HepG2 (cell line): Measurements from ENCODE around the gene PLEKHO1. TPM values are rescaled to one million over a fixed set of nuclear protein-coding genes. Genes with fewer than 3 reads are reported as not detected.
A peak's percentile ranks its signal among the peaks of the same experiment; 100 is the strongest.

Experiments used
- ATAC-seq: fragments of 200-7000 bp; cut with Tn5 transposase; 3 replicates; pipeline ENCODE4 v1.9.1; 2020; ENCODE audit warnings: mild to moderate bottlenecking, moderate library complexity
- BruUV-seq: library from RNA; stranded (reverse); fragments of 400-500 nt; replicated peaks from 2 replicates; lab custom pipeline; 2021; lab: Mats Ljungman, UMichigan
- CTCF ChIA-PET: fragments of 300-600 bp; formaldehyde crosslinking; extraction: SDS; loops from one replicate; lab custom pipeline; 2021; ENCODE audit warnings: low total read pairs, inconsistent platforms, low intra/inter-chr PET ratio; lab: Yijun Ruan, JAX
- POLR2A ChIA-PET: fragments of 350-600 bp; sonication (Branson Sonifier 250); formaldehyde crosslinking; loops from one replicate; lab custom pipeline; 2020; ENCODE audit warnings: antibody characterized with exemption, inconsistent platforms; lab: Yijun Ruan, JAX
- DNase-seq: peaks from one replicate; pipeline ENCODE4 v3.0.0-alpha.2; 2015; ENCODE audit warnings: low spot score
- FAIRE-seq: peaks from 3 replicates; lab custom pipeline; 2011; peaks lifted over from hg19 to GRCh38; lab: Jason Lieb, UNC
- H2AFZ ChIP-seq: one replicate; pipeline ENCODE4 v1.6.1; 2011; ENCODE audit warnings: low read length, inconsistent platforms
- H3K27ac ChIP-seq: fragments of 300-600 bp; 3 replicates; pipeline ENCODE4 v1.8.0; 2011; ENCODE audit warnings: mixed run types, mild to moderate bottlenecking, mixed read lengths, low read length, inconsistent platforms; ENCODE audit not compliant: insufficient read depth; ENCODE audit errors: extremely low read length
- H3K27me3 ChIP-seq, 2 experiments: fragments of 200-600 bp in 1 of 2; 2 replicates in 1 of 2; 3 replicates in 1 of 2; pipeline versions ENCODE4 v1.6.0 to v1.8.0; 2011; ENCODE audit warnings: low read length in 2 of 2, mild to moderate bottlenecking in 2 of 2, moderate library complexity in 2 of 2, inconsistent platforms in 1 of 2; ENCODE audit not compliant: insufficient read depth in 2 of 2, control insufficient read depth in 1 of 2
- H3K36me3 ChIP-seq, 2 experiments: fragments of 200-600 bp in 1 of 2; replicated peaks in 1 of 2; 2 replicates in 1 of 2; 3 replicates in 1 of 2; pipeline versions ENCODE4 v1.5.1 to v1.8.0; 2011; ENCODE audit warnings: low read length in 2 of 2, inconsistent platforms in 1 of 2; ENCODE audit not compliant: insufficient read depth in 2 of 2, control insufficient read depth in 1 of 2
- H3K4me1 ChIP-seq: 2 replicates; pipeline ENCODE4 v1.5.1; 2012; ENCODE audit warnings: low read length, inconsistent platforms; ENCODE audit not compliant: insufficient read depth
- H3K4me2 ChIP-seq: 2 replicates; pipeline ENCODE4 v1.6.0; 2011; ENCODE audit warnings: low read depth, low read length, inconsistent platforms
- H3K4me3 ChIP-seq, 3 experiments: fragments of 200-600 bp in 1 of 3; sonication (generic), shearing (Covaris generic) in 1 of 3; replicated peaks in 1 of 3; 2 replicates each; pipeline ENCODE4 v1.5.1; 2011 to 2016; ENCODE audit warnings: low read length in 3 of 3, inconsistent platforms in 2 of 3, low read depth in 2 of 3, mild to moderate bottlenecking in 2 of 3, control low read depth in 1 of 3, mixed read lengths in 1 of 3; ENCODE audit not compliant: insufficient read depth in 1 of 3
- H3K79me2 ChIP-seq: one replicate; pipeline ENCODE4 v1.6.1; 2011; ENCODE audit warnings: low read length, inconsistent platforms; ENCODE audit not compliant: insufficient read depth
- H3K9ac ChIP-seq: 2 replicates; pipeline ENCODE4 v1.6.0; 2011; ENCODE audit warnings: mild to moderate bottlenecking, low read depth, low read length, inconsistent platforms; ENCODE audit not compliant: insufficient read depth
- H3K9me3 ChIP-seq: 2 replicates; pipeline ENCODE4 v1.5.1; 2012; ENCODE audit warnings: mild to moderate bottlenecking, low read length
- H4K20me1 ChIP-seq: 2 replicates; pipeline ENCODE4 v1.6.0; 2011; ENCODE audit warnings: inconsistent platforms, mild to moderate bottlenecking, low read length, moderate library complexity; ENCODE audit not compliant: insufficient read depth
- AGO1 ChIP-seq: fragments of 200-400 bp; formaldehyde crosslinking; IDR thresholded peaks from 2 replicates; pipeline ENCODE4 v1.6.1; 2017; ENCODE audit warnings: mild to moderate bottlenecking, low read depth, low read length, moderate library complexity; ENCODE audit not compliant: poor library complexity, severe bottlenecking
- BRD4 ChIP-seq: sonication (generic); formaldehyde crosslinking; IDR thresholded peaks from 2 replicates; pipeline ENCODE4 v1.4.0; 2020; ENCODE audit warnings: missing genetic modification reagents
- FOXA1 ChIP-seq, 2 experiments: fragments of 450-650 bp in 1 of 2; sonication (generic) in 1 of 2; formaldehyde crosslinking in 1 of 2; IDR thresholded peaks; 2 replicates each; pipeline versions ENCODE4 v1.4.0 to v1.6.1; 2016 to 2020; ENCODE audit warnings: missing genetic modification reagents in 1 of 2
- GATAD1 ChIP-seq: IDR thresholded peaks from 2 replicates; pipeline ENCODE4 v1.6.1; 2016; ENCODE audit warnings: missing genetic modification reagents, missing compliant biosample characterization
- IKZF4 ChIP-seq: sonication (generic); formaldehyde crosslinking; IDR thresholded peaks from 2 replicates; pipeline ENCODE4 v1.5.1; 2020; ENCODE audit warnings: borderline replicate concordance, mild to moderate bottlenecking, low read depth, missing genetic modification reagents; ENCODE audit errors: not compliant biosample characterization
- LRRFIP1 ChIP-seq: sonication (generic); formaldehyde crosslinking; conservative IDR thresholded peaks from 2 replicates; pipeline ENCODE4 v1.4.0; 2020; ENCODE audit warnings: missing genetic modification reagents
- PRDM4 ChIP-seq: sonication (generic); formaldehyde crosslinking; IDR thresholded peaks from 2 replicates; pipeline ENCODE4 v1.9.0; 2021; ENCODE audit warnings: missing genetic modification reagents, borderline replicate concordance
- RAD51 ChIP-seq: fragments of 450-650 bp; IDR thresholded peaks from 2 replicates; pipeline ENCODE4 v1.6.1; 2016; ENCODE audit warnings: borderline replicate concordance
- SMYD3 ChIP-seq: sonication (generic); formaldehyde crosslinking; IDR thresholded peaks from 2 replicates; pipeline ENCODE4 v1.8.1; 2023; ENCODE audit warnings: mild to moderate bottlenecking, missing genetic modification reagents
- SNRNP70 ChIP-seq: fragments of 200-400 bp; formaldehyde crosslinking; IDR thresholded peaks from 2 replicates; pipeline ENCODE4 v1.6.1; 2017; ENCODE audit warnings: mild to moderate bottlenecking, low read depth, low read length, moderate library complexity
- ZNF772 ChIP-seq: sonication (generic); formaldehyde crosslinking; IDR thresholded peaks from 2 replicates; pipeline ENCODE4 v1.5.0; 2020; ENCODE audit warnings: mild to moderate bottlenecking, missing genetic modification reagents
- WGBS: methylation state at CpG from one replicate; pipeline ENCODE4 v1.1.6; 2017; ENCODE audit warnings: low lambda C conversion rate; 5-methylcytosine and 5-hydroxymethylcytosine counted together
- in situ Hi-C: cut with HindIII; loops from 2 replicates; pipeline ENCODE4 v1.10.0; 2017; ENCODE audit warnings: low pct_unique_long_range_greater_than_20kb; ENCODE audit not compliant: extremely low pct_ligation_motif_present
- intact Hi-C: fragments of 100-400 bp; cut with micrococcal nuclease; formaldehyde crosslinking; loops from one replicate; pipeline ENCODE4 v1.10.0; 2022; ENCODE audit not compliant: unreplicated experiment
- polyA plus RNA-seq, 8 experiments: library from polyadenylated mRNA; depleted of rRNA in 3 of 8; stranded (reverse) in 7 of 8; unstranded in 1 of 8; fragments of >200 nt; fragmentation: Illumina TruSeq in 4 of 8; extraction: Trizol in 4 of 8; gene quantifications; 2 replicates each; pipeline versions ENCODE4 v1.2.1 to v1.2.3, GENCODE V29; 2011 to 2016; ENCODE audit warnings: low read depth in 4 of 8, missing spikeins in 1 of 8, mixed read lengths in 1 of 8; ENCODE audit not compliant: insufficient read depth in 1 of 8
- total RNA-seq, 5 experiments: library from RNA; depleted of rRNA; stranded (reverse); fragments of >200 nt; fragmentation: Illumina TruSeq; extraction: Trizol; gene quantifications; 2 replicates each; pipeline ENCODE4 v1.2.3, GENCODE V29; 2016; ENCODE audit warnings: low read depth in 1 of 5

The PLEKHO1 gene
- total and polyA plus RNA-seq, 2 of the 13 experiments (the other 11 are each of a cell fraction or from before 2014, with no cell fraction given), result 9.8 to 10.1 TPM

- Histone ChIP-seq H3K79me2 (no peaks in the 10 kb centered on the region), H3K9me3 (no peaks in the 10 kb centered on the region), H3K4me2 (no peak overlapping the region), H3K4me3 (no peak overlapping the region), H3K9ac (no peak overlapping the region), H3K27ac (no peak overlapping the region), H3K27me3 (no peaks in the 10 kb centered on the region), H4K20me1 (no peaks in the 10 kb centered on the region), H3K36me3 (no peaks in the 10 kb centered on the region), H3K4me1 (no peaks in the 10 kb centered on the region), H2AFZ (no peak overlapping the region)
- FAIRE-seq (no peak), ATAC-seq (no peak), DNase-seq (no peak)
- ChIA-PET CTCF (no interaction called here), POLR2A (no interaction called here)
- WGBS, result 5% methylated on average over 1 of the region's 1 CpG
- BruUV-seq, result no TSS peak
- intact Hi-C loops (no loop called here), in situ Hi-C loops (loop anchor here (10.0 kb wide), 1 partner anchor 232 kb away; no protein-coding TSS in a partner anchor)
- TF ChIP-seq GATAD1 (CRISPR knock-in tag), result no peak
- no peak for TF ChIP-seq IKZF4 (CRISPR knock-in tag)
Observed at GRCh38 chr1:150196417-150196816, 46.7 kb downstream of the PLEKHO1 start.

- Histone ChIP-seq H3K27me3 (no peaks in the 10 kb centered on the region), H2AFZ (no peak overlapping the region), H3K79me2 (no peaks in the 10 kb centered on the region), H3K27ac (no peak overlapping the region), H3K9ac (no peak overlapping the region), H3K9me3 (no peaks in the 10 kb centered on the region), H4K20me1 (no peaks in the 10 kb centered on the region), H3K4me1 (peaks cover 14% of the 10 kb centered on the region), H3K4me3 (no peak overlapping the region), H3K36me3 (no peaks in the 10 kb centered on the region), H3K4me2 (peak overlapping the region; percentile 33; the same call in 1 of the 2 replicates)
- 41% methylated on average over 7 of the region's 7 CpGs for WGBS
- no peak for ATAC-seq
- in situ Hi-C loops, result no loop called here
- CTCF ChIA-PET, result no interaction called here
- intact Hi-C loops, result no loop called here
- POLR2A ChIA-PET, result interaction anchor here (1.0 kb wide), 1 partner anchor 20 kb away, joined by 5 read pairs; no protein-coding TSS in a partner anchor
- BruUV-seq, result no TSS peak
- FAIRE-seq, result no peak
- no peak for DNase-seq
- TF ChIP-seq AGO1, result no peak
- no peak for TF ChIP-seq LRRFIP1 (CRISPR knock-in tag)
- no peak for TF ChIP-seq BRD4 (CRISPR knock-in tag)
- no peak for TF ChIP-seq SMYD3 (CRISPR knock-in tag)
- no peak for TF ChIP-seq PRDM4 (CRISPR knock-in tag)
- no peak for TF ChIP-seq RAD51
- no peak for TF ChIP-seq SNRNP70
- no peak for TF ChIP-seq FOXA1 (IDR thresholded peaks at IDR 0.05)
- 0 out of 2 replicates have a peak, but pooled peaks have one; percentile 13 for TF ChIP-seq FOXA1 (CRISPR knock-in tag; IDR thresholded peaks at IDR 0.05)
- TF ChIP-seq ZNF772 (CRISPR knock-in tag), result no peak
Observed at GRCh38 chr1:150207281-150207971, 57.7 kb downstream of the PLEKHO1 start.
